Activated CD8-positive, alpha-beta memory T cell treated with anti-CD3 and anti-CD28 coated beads for 48 hours (primary cell): ENCODE results near the gene ZNF649.
A peak's percentile ranks its signal among the peaks of the same experiment; 100 is the strongest.

Experiments
- DNase-seq, 3 experiments: peaks; one replicate each; pipeline ENCODE4 v3.0.0-alpha.2; 2020; ENCODE audit warnings: low read depth in 2 of 3, low spot score in 2 of 3

The ZNF649 gene

DNA sequence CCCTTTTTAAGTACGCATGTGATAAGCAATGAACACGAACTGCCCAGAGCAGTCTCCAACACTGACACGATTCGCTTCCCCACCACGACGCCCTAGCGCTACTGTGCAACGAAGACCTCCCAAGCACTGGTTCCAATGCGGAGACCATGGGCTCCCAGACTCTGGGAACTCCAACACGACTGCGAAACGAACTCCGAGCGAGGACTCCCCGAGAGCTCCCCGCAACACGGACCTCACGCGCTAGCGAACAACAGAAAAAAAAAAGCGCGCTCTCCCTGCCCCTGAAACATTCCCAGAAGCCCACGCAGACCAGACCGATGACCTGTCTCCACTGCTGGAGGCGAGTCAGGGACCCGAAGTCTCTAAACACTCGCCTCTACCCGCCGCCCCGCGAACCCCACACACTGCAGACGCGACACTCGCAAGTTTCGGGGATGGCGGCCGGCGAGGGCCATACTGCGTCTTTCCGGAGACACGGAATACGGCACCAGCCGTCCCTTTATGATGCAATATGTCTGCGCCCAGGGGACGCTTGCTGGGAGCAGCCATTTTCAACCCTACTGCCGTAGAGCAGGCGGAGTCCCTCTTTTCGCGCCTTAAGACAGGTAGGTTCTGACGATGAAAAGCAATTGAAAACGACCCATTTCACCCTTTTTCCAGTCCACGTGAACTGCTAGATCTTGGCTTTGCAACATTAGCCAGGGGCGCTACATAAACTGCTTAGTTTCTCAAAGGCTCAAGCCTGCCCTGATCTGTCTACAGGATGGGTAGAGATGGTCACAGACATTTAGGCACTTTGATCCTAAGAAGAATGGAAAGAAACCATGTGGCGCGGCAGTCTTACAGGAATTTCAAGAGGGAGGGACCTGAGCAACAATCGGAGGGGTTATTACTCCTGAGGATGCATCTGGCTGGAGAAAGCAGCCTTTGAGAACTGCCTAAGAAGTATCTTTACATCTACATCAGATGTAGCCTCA is 17.0 kb downstream of the ZNF649 start, which contains the start of gene ZNF577:
Gene ZNF577 (minus strand): TSS at position 430 of the 977 bp plus-strand sequence. CDS start 7,569 bp downstream, outside the sequence.
- DNase-seq, result peak in 2 of 3 experiments; percentile 23 to 41

DNA sequence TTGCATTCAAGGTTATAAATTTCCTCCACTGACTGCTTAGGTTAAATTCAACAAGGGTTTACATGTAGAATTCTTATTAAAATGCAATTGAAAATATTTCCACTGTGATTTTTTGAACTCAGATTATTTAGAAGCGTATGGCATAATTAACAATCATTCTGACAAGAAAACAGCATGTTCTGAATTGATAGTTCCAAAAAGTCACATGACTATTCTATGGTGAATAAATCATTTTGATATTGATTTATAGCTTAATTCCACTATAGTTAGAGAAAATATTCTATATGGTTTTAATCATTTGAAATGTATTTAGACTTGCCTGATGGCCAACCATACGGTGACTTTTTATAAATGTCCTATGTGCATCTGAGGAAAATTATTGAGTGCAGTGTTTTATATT is 20.1 kb downstream of the ZNF649 start:
- DNase-seq, result no peak

DNA sequence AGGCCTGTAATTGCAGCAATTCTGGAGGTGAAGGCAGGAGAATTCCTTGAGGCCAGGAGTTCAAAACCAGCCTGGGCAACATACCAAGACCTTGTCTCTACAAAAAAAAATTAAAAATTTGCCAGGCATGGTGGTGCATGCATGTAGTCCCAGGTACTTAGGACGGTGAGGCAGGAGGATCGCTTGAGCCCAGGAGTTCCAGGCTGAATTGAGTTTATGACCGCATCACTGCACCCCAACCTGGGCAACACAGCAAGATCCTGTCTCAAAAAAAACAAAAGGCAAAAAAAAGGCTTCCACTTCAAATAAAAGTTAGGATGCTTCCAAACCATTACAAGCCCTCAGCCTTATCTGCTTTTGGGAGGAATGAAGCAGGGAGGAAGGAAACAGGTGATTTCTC is 22.3 kb downstream of the ZNF649 start:
- no peak for DNase-seq

DNA sequence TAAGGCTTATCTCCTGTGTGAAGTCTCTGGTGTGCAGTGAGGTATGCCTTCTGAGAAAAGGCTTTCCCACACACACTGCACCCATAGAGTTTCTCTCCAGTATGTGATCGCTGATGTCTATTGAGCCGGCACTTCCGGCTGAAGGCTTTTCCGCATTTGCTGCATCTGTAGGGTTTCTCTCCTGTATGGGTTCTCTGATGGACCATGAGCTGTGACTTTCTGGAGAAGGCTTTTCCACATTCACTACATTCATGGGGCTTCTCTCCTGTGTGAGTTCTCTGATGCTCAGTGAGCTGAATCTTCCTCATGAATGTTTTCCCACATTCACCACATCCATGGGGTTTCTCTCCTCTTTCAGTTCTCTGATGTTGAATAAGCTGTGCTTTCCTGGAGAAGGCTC is 31.7 kb downstream of the ZNF649 start:
- no peak for DNase-seq

DNA sequence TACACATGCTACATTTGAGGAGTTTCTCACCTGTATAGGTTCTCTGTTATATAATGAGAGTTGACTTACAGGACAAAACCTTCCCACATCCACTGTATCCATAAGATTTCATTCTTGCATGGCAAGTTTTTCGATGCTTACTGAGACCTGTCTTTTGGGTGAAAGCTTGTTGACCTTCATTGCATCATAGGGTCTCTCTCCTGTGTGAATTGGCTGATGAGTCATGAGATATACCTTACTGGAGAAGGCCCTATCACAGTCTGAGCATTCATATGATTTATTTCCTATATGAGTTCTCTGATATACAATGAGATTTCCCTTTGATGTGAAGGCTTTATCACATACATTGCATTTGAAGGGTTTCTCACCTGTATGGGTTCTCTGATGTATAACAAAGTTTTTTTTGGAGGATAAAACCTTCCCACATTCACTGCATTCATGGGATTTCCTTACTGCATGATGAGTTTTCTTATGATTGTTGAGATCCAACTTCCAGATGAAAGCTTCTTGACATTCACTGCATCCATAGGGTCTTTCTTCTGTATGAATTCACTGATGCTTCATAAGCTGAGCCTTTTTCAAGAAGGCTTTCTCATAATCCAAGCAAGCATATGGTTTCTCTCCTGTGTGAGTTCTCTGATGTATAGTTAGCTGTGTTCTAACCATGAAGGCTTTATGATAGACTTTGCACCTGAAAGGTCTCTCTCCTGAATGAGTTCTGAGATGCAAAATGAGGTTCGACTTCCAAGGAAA is 42.8 kb downstream of the ZNF649 start:
- no peak for DNase-seq
